ENCODE results near the gene FRAT1. TPM values are rescaled to one million over a fixed set of nuclear protein-coding genes. Genes with fewer than 3 reads are reported as not detected.

FRAT1 gene
- total and polyA plus RNA-seq, 2 of the 13 experiments (the other 11 are each of a cell fraction or from before 2014, with no cell fraction given), result 1.7 to 2.3 TPM

DNA sequence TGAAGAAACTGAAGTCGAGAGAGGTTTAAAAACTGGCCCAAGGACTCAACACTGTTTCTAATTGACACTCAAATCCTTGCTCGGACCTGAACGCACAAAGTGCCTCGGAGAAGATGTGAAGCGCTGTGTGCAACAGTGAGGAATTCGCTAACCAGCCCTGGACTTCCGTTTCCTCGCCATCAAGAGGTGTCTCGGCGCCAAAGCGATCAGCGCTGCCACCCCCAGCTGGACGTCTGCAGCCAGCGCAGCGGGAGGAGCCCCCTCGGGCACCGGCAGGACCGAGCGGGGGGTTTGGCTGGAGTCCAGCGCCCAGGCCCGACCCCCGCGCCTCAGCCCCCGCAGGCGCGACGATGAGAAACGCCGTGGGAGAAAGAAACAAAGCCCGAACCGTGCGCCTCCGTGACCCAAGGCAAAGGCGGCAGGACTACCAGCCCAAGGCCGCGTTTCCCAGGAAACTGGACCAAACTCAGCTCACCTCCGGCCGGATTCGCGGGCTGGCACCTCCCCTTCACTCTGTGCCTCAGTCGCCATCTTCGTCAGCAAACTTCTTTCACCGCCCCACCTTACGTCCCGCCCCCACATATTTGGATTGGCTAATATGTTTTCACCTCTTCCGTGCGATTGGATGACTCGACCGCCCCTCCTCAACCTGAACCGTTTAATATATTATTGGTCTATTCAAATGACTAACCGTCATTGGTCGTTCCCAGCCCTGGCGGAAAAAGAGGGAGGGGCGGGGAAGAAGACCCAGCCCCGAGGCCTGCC, 26.8 kb upstream of the FRAT1 start, which contains the start of gene ARHGAP19 (continued):
- TF ChIP-seq MBNL3 (CRISPR knock-in tag; conservative IDR thresholded peaks at IDR 0.05), result no peak
- TF ChIP-seq, protein P1, sequence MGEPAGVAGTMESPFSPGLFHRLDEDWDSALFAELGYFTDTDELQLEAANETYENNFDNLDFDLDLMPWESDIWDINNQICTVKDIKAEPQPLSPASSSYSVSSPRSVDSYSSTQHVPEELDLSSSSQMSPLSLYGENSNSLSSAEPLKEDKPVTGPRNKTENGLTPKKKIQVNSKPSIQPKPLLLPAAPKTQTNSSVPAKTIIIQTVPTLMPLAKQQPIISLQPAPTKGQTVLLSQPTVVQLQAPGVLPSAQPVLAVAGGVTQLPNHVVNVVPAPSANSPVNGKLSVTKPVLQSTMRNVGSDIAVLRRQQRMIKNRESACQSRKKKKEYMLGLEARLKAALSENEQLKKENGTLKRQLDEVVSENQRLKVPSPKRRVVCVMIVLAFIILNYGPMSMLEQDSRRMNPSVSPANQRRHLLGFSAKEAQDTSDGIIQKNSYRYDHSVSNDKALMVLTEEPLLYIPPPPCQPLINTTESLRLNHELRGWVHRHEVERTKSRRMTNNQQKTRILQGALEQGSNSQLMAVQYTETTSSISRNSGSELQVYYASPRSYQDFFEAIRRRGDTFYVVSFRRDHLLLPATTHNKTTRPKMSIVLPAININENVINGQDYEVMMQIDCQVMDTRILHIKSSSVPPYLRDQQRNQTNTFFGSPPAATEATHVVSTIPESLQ (CRISPR knock-in tag; conservative IDR thresholded peaks at IDR 0.05), result no peak
- no peak for TF ChIP-seq ZBTB8A (CRISPR knock-in tag; IDR thresholded peaks at IDR 0.05; ENCODE audit: borderline replicate concordance, low read depth)
- no peak for TF ChIP-seq TAF15 (IDR thresholded peaks at IDR 0.05; ENCODE audit: low read depth, low read length, poor library complexity, severe bottlenecking)
- TF ChIP-seq ATF7 (IDR thresholded peaks at IDR 0.05), result no peak
- no peak for TF ChIP-seq ATF7 (CRISPR knock-in tag; IDR thresholded peaks at IDR 0.05)
- no peak for TF ChIP-seq KDM4B (CRISPR knock-in tag; IDR thresholded peaks at IDR 0.05)
- TF ChIP-seq ZNF333 (CRISPR knock-in tag; IDR thresholded peaks at IDR 0.05; ENCODE audit: borderline replicate concordance), result peak; percentile 59; the same call in 1 of the 2 replicates
- TF ChIP-seq, protein P2, sequence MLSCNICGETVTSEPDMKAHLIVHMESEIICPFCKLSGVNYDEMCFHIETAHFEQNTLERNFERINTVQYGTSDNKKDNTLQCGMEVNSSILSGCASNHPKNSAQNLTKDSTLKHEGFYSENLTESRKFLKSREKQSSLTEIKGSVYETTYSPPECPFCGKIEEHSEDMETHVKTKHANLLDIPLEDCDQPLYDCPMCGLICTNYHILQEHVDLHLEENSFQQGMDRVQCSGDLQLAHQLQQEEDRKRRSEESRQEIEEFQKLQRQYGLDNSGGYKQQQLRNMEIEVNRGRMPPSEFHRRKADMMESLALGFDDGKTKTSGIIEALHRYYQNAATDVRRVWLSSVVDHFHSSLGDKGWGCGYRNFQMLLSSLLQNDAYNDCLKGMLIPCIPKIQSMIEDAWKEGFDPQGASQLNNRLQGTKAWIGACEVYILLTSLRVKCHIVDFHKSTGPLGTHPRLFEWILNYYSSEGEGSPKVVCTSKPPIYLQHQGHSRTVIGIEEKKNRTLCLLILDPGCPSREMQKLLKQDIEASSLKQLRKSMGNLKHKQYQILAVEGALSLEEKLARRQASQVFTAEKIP (CRISPR knock-in tag; IDR thresholded peaks at IDR 0.05; ENCODE audit: borderline replicate concordance), result no peak
- TF ChIP-seq ZNF33B (CRISPR knock-in tag; IDR thresholded peaks at IDR 0.05), result peak; percentile 77; the same call in 1 of the 2 replicates
- peak; percentile 64 for TF ChIP-seq MED8 (CRISPR knock-in tag; IDR thresholded peaks at IDR 0.05; ENCODE audit: insufficient replicate concordance)
- TF ChIP-seq, protein P3, sequence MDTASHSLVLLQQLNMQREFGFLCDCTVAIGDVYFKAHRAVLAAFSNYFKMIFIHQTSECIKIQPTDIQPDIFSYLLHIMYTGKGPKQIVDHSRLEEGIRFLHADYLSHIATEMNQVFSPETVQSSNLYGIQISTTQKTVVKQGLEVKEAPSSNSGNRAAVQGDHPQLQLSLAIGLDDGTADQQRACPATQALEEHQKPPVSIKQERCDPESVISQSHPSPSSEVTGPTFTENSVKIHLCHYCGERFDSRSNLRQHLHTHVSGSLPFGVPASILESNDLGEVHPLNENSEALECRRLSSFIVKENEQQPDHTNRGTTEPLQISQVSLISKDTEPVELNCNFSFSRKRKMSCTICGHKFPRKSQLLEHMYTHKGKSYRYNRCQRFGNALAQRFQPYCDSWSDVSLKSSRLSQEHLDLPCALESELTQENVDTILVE (CRISPR knock-in tag; IDR thresholded peaks at IDR 0.05), result peak; percentile 90
- TF ChIP-seq ZNF678 (CRISPR knock-in tag; IDR thresholded peaks at IDR 0.05), result no peak
- TF ChIP-seq, protein P4, sequence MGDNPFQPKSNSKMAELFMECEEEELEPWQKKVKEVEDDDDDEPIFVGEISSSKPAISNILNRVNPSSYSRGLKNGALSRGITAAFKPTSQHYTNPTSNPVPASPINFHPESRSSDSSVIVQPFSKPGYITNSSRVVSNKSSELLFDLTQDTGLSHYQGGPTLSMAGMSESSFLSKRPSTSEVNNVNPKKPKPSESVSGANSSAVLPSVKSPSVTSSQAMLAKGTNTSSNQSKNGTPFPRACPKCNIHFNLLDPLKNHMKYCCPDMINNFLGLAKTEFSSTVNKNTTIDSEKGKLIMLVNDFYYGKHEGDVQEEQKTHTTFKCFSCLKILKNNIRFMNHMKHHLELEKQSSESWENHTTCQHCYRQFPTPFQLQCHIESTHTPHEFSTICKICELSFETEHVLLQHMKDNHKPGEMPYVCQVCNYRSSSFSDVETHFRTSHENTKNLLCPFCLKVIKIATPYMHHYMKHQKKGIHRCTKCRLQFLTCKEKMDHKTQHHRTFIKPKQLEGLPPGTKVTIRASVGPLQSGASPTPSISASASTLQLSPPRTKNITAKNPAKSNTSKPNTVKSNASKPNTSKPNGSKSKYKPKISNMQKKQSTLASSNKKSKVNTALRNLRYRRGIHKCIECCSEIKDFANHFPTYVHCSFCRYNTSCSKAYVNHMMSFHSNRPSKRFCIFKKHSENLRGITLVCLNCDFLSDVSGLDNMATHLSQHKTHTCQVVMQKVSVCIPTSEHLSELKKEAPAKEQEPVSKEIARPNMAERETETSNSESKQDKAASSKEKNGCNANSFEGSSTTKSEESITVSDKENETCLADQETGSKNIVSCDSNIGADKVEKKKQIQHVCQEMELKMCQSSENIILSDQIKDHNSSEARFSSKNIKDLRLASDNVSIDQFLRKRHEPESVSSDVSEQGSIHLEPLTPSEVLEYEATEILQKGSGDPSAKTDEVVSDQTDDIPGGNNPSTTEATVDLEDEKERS (CRISPR knock-in tag; IDR thresholded peaks at IDR 0.05), result peak; percentile 83

Measured in HepG2 (cell line).